DMS114 treated with DMSO at 0.1 percent for 48 hours (cell line): ENCODE data around the gene MRI1.

ENCODE experiments used
- DNase-seq: peaks from one replicate; lab custom pipeline; 2025; ENCODE audit not compliant: unreplicated experiment; lab: John Stamatoyannopoulos, UW

Gene MRI1

DNA sequence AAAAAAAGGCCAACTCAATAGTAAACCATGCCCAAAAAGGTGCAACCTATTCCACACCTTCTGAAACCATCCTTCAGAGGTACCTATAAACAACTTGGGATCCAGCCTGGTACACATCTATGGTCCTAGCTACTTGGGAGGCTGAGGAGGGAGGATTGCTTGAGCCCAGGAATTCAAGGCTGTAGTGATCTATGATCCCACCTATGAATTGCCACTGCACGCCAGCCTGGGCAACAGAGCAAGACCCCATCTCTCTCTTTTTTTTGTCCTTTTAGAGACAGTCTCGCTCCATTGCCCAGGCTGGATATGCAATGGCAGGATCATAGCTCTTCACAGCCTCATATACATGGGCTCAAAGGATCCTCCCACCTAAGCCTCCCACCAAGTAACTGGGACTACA, 57.0 kb downstream of the MRI1 start:
- DNase-seq = no peak

DNA sequence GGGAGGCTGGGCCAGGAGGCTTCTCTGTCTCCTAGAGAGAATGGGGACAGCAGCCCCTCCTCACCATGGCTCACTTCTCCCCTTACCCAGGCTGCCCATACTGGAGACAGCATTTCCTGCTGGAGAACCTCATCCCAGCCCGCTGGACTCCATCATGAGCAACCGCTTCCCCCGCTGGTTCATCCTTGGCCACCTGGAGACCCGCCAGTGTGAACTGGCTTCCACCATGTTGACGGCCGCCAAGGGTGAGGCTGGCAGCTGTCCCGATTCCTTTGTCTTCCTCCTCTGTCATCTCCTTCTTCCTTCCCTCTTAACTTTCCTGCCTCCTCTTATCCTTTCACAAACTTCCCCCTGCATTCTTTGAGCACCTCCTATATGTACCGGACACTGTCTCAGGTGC, 58.9 kb downstream of the MRI1 start:
- DNase-seq = no peak
